B cell (primary cell): ENCODE data around the gene TSPAN9. TPM values are rescaled to one million over a fixed set of nuclear protein-coding genes. Genes with fewer than 3 reads are reported as not detected.

ENCODE experiments used
- ATAC-seq: fragments of 200-7000 bp; cut with Tn5 transposase; one replicate; pipeline ENCODE4 v1.10.0; 2021; ENCODE audit warnings: low read depth, mild to moderate bottlenecking, moderate number of reproducible peaks, moderate library complexity
- CTCF ChIA-PET: fragments of 350-600 bp; sonication (Branson Sonifier 250); formaldehyde crosslinking; loops from one replicate; lab custom pipeline; 2021; ENCODE audit warnings: antibody characterized with exemption, inconsistent platforms; lab: Charles Lee
- POLR2A ChIA-PET: fragments of 350-600 bp; sonication (Branson Sonifier 250); formaldehyde crosslinking; loops from one replicate; lab custom pipeline; 2021; ENCODE audit warnings: antibody characterized with exemption; lab: Charles Lee
- DNase-seq: peaks from one replicate; pipeline ENCODE4 v3.0.0; 2013
- H2AFZ ChIP-seq: 2 replicates; pipeline ENCODE4 v1.6.1; 2012; ENCODE audit warnings: mild to moderate bottlenecking, low read depth, low read length; ENCODE audit not compliant: insufficient read depth, poor library complexity, severe bottlenecking
- H3K27ac ChIP-seq, 2 donors: 1 replicate in 1 of 2; 2 replicates in 1 of 2; pipeline ENCODE4 v1.5.1; 2012 to 2013; ENCODE audit warnings: low read length in 2 of 2, mild to moderate bottlenecking in 2 of 2, moderate library complexity in 1 of 2
- H3K27me3 ChIP-seq, 4 experiments: fragments of 200-600 bp in 1 of 4; sonication (generic) in 1 of 4; replicated peaks in 1 of 4; 1 replicate in 2 of 4; 2 replicates in 2 of 4; pipeline versions ENCODE4 v1.6.1 to v1.7.0; 2013 to 2016; ENCODE audit warnings: low read length in 3 of 4, mild to moderate bottlenecking in 2 of 4, mixed read lengths in 1 of 4, moderate library complexity in 1 of 4; ENCODE audit not compliant: insufficient read depth in 4 of 4, control insufficient read depth in 3 of 4; ENCODE audit errors: control extremely low read depth in 1 of 4
- H3K36me3 ChIP-seq, 2 experiments: replicated peaks in 1 of 2; 1 replicate in 1 of 2; 2 replicates in 1 of 2; pipeline versions ENCODE4 v1.6.1 to v1.7.1; 2013; ENCODE audit warnings: low read length in 1 of 2; ENCODE audit not compliant: insufficient read depth in 2 of 2, control insufficient read depth in 1 of 2; ENCODE audit errors: control extremely low read depth in 1 of 2, extremely low read depth in 1 of 2
- H3K4me1 ChIP-seq, 2 donors: fragments of 200-600 bp in 1 of 2; sonication (generic) in 1 of 2; 1 replicate in 1 of 2; 2 replicates in 1 of 2; pipeline versions ENCODE4 v1.5.1 to v1.6.1; 2013 to 2017; ENCODE audit warnings: low read length in 2 of 2; ENCODE audit not compliant: control insufficient read depth in 2 of 2, insufficient read depth in 2 of 2
- H3K4me2 ChIP-seq: replicated peaks from 2 replicates; pipeline ENCODE3; 2012; ENCODE audit warnings: mild to moderate bottlenecking, low read depth, low read length; ENCODE audit not compliant: poor library complexity, severe bottlenecking
- H3K4me3 ChIP-seq, 5 experiments: fragments of 200-600 bp in 1 of 5; sonication (generic) in 1 of 5; 1 replicate in 3 of 5; 2 replicates in 2 of 5; pipeline versions ENCODE4 v1.5.1 to v1.7.0; 2011 to 2016; ENCODE audit warnings: low read length in 4 of 5, mild to moderate bottlenecking in 4 of 5, low read depth in 2 of 5, control low read depth in 1 of 5, moderate library complexity in 1 of 5; ENCODE audit not compliant: insufficient read depth in 1 of 5; ENCODE audit errors: control extremely low read depth in 1 of 5, extremely low read depth in 1 of 5
- H3K79me2 ChIP-seq: fragments of 200-600 bp; sonication (generic); one replicate; pipeline ENCODE4 v1.6.0; 2016; ENCODE audit warnings: low read length; ENCODE audit not compliant: control insufficient read depth, insufficient read depth
- H3K9ac ChIP-seq: fragments of 200-600 bp; sonication (generic); 2 replicates; pipeline ENCODE4 v1.6.1; 2017; ENCODE audit warnings: mild to moderate bottlenecking, low read length, moderate library complexity
- H3K9me3 ChIP-seq, 3 donors: one replicate each; pipeline versions ENCODE4 v1.6.1 to v1.7.1; 2013; ENCODE audit warnings: low read length in 2 of 3; ENCODE audit not compliant: control insufficient read depth in 2 of 3, insufficient read depth in 1 of 3; ENCODE audit errors: control extremely low read depth in 1 of 3
- H4K20me1 ChIP-seq: 2 replicates; pipeline ENCODE4 v1.6.0; 2012; ENCODE audit warnings: mild to moderate bottlenecking, low read length; ENCODE audit not compliant: insufficient read depth, control insufficient read depth, poor library complexity, severe bottlenecking
- H3K27ac Mint-ChIP-seq: one replicate; pipeline ENCODE4 v1.8.0; 2021; ENCODE audit warnings: mixed read lengths
- H3K27me3 Mint-ChIP-seq: one replicate; pipeline ENCODE4 v1.8.0; 2021; ENCODE audit warnings: mixed read lengths
- H3K4me1 Mint-ChIP-seq: one replicate; pipeline ENCODE4 v1.8.0; 2021; ENCODE audit warnings: mixed read lengths
- H3K4me3 Mint-ChIP-seq: one replicate; pipeline ENCODE4 v1.8.0; 2021; ENCODE audit warnings: mixed read lengths
- H3K9me3 Mint-ChIP-seq: one replicate; pipeline ENCODE4 v1.8.0; 2022; ENCODE audit warnings: mixed read lengths; ENCODE audit not compliant: insufficient read depth
- EZH2 ChIP-seq: IDR thresholded peaks from 2 replicates; pipeline ENCODE4 v1.6.1; 2012; ENCODE audit warnings: borderline replicate concordance, low read depth, mild to moderate bottlenecking, moderate library complexity, low read length; ENCODE audit not compliant: insufficient read depth, poor library complexity, severe bottlenecking
- WGBS: methylation state at CpG from one replicate; pipeline ENCODE4 v1.1.5; 2013; ENCODE audit warnings: missing lambda C conversion rate; ENCODE audit not compliant: insufficient coverage; 5-methylcytosine and 5-hydroxymethylcytosine counted together
- intact Hi-C: fragments of 100-400 bp; cut with micrococcal nuclease; formaldehyde crosslinking; loops from one replicate; pipeline ENCODE4 v1.10.0; 2022
- polyA plus RNA-seq: library from polyadenylated mRNA; depleted of rRNA; stranded (reverse); fragments of >200 nt; gene quantifications from 2 replicates; pipeline ENCODE4 v1.2.3, GENCODE V29; 2012
- small RNA-seq: library from RNA; depleted of rRNA; stranded (forward); fragments of <200 nt; gene quantifications from one replicate; pipeline ENCODE3, GENCODE V24; 2012; ENCODE audit warnings: low replicate concordance, low read depth; ENCODE audit not compliant: insufficient read length
- total RNA-seq, 2 donors: library from RNA; stranded (reverse); fragments of 120-200 nt in 1 of 2; gene quantifications; 1 replicate in 1 of 2; 2 replicates in 1 of 2; pipeline versions ENCODE4 v1.2.3 to v1.2.4, GENCODE V29; 2013 to 2022
- TF ChIP-seq, protein P1 (sequence below): fragments of 200-600 bp; IDR thresholded peaks from one replicate; pipeline ENCODE4 v1.8.0; 2022; ENCODE audit warnings: antibody characterized with exemption, mild to moderate bottlenecking

Gene TSPAN9
- total and polyA plus RNA-seq, 2 donors (not counting 1 experiment from before 2014, with no cell fraction given), result 0.15 to 0.37 TPM

DNA sequence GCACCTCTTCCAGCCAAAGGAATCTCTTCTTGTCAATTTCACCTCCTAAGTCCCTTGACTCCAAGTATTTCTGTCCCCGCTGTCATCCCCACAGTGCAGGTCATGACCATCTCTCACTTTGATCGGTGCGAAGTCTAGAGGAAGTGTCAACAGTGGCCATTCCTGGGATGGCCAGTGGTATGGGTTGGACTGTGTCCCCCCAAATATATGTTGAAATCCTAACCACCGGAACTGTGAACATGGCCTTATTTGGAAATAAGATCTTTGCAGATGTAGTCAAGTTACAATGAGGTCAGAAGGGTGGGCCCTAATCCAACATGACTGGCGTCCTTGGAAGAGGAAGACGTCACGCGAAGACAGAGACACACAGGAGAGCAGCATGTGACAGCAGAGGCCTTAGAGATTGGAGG lies 257.9 kb downstream of the TSPAN9 start:
- Histone ChIP-seq H4K20me1 (no peaks in the 10 kb centered on the region), H3K27me3 (peaks cover 0 to 5% (median 0%) of the 10 kb centered on the region in 4 experiments), H3K4me2 (no peak overlapping the region), H3K4me3 (no peak overlapping the region), H3K9ac (no peak overlapping the region), H3K9me3 (no peaks in the 10 kb centered on the region), H3K27ac (no peak overlapping the region), H3K79me2 (no peaks in the 10 kb centered on the region), H2AFZ (no peak overlapping the region), H3K36me3 (no peaks in the 10 kb centered on the region), H3K4me1 (no peaks in the 10 kb centered on the region)
- TF ChIP-seq EZH2, result no peak
- TF ChIP-seq, protein P1, sequence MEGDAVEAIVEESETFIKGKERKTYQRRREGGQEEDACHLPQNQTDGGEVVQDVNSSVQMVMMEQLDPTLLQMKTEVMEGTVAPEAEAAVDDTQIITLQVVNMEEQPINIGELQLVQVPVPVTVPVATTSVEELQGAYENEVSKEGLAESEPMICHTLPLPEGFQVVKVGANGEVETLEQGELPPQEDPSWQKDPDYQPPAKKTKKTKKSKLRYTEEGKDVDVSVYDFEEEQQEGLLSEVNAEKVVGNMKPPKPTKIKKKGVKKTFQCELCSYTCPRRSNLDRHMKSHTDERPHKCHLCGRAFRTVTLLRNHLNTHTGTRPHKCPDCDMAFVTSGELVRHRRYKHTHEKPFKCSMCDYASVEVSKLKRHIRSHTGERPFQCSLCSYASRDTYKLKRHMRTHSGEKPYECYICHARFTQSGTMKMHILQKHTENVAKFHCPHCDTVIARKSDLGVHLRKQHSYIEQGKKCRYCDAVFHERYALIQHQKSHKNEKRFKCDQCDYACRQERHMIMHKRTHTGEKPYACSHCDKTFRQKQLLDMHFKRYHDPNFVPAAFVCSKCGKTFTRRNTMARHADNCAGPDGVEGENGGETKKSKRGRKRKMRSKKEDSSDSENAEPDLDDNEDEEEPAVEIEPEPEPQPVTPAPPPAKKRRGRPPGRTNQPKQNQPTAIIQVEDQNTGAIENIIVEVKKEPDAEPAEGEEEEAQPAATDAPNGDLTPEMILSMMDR, result no peak
- H3K9me3 Mint-ChIP-seq, result no peaks in the 10 kb centered on the region
- CTCF ChIA-PET, result no interaction called here
- ATAC-seq, result no peak
- 95% methylated on average over 7 of the region's 8 CpGs for WGBS
- no peak overlapping the region for H3K4me3 Mint-ChIP-seq
- H3K27ac Mint-ChIP-seq, result no peak overlapping the region
- DNase-seq, result no peak
- intact Hi-C loops, result no loop called here
- peaks cover 32% of the 10 kb centered on the region for H3K27me3 Mint-ChIP-seq
- H3K4me1 Mint-ChIP-seq, result no peaks in the 10 kb centered on the region
- POLR2A ChIA-PET, result no interaction called here

Small RNA genes within 50 kb of the gene (small RNA-seq; reads per million reads assigned to genes)
- gene AC005912.1, result not detected
- gene RF00017, result not detected

Other genes starting within 250 kb of the TSPAN9 start
- gene NRIP2, start 242.3 kb upstream of the TSPAN9 start, total RNA-seq, result not detected in 2 replicates
- not detected in 2 replicates for gene NRIP2, start 242.3 kb upstream of the TSPAN9 start, polyA plus RNA-seq
- not detected in 2 replicates for gene TEX52, start 220.3 kb upstream of the TSPAN9 start, total RNA-seq
- gene TEX52, start 220.3 kb upstream of the TSPAN9 start, polyA plus RNA-seq, result not detected in 2 replicates
- gene FOXM1, start 200.2 kb upstream of the TSPAN9 start, total RNA-seq, result 0.51 and 0.84 TPM in 2 replicates
- 0.67 and 0.74 TPM in 2 replicates for gene FOXM1, start 200.2 kb upstream of the TSPAN9 start, polyA plus RNA-seq
- 13.5 and 15.0 TPM in 2 replicates for gene RHNO1, start 200.2 kb upstream of the TSPAN9 start, total RNA-seq
- gene RHNO1, start 200.2 kb upstream of the TSPAN9 start, polyA plus RNA-seq, result 12.8 and 13.3 TPM in 2 replicates
- 8.1 and 8.3 TPM in 2 replicates for gene TULP3, start 186.5 kb upstream of the TSPAN9 start, total RNA-seq
- 9.2 and 12.3 TPM in 2 replicates for gene TULP3, start 186.5 kb upstream of the TSPAN9 start, polyA plus RNA-seq
- not detected in 2 replicates for gene TEAD4, start 118.0 kb upstream of the TSPAN9 start, total RNA-seq
- not detected in 2 replicates for gene TEAD4, start 118.0 kb upstream of the TSPAN9 start, polyA plus RNA-seq